Lower leg skin (tissue), 4 donors: Measurements from ENCODE around the gene VPS54. TPM values are rescaled to one million over a fixed set of nuclear protein-coding genes. Genes with fewer than 3 reads are reported as not detected.

Experiments
- DNase-seq, 2 donors: peaks; one replicate each; pipeline ENCODE4 v3.0.0-alpha.2; 2019; ENCODE audit warnings: low spot score in 2 of 2
- H3K4me3 ChIP-seq: fragments of 200-600 bp; sonication (generic); 2 replicates; pipeline ENCODE4 v1.5.1; 2017; ENCODE audit warnings: mild to moderate bottlenecking, low read depth; ENCODE audit not compliant: poor library complexity, severe bottlenecking
- POLR2A ChIP-seq, 2 donors: fragments of 450-650 bp; IDR thresholded peaks; one replicate each; pipeline ENCODE4 v1.6.1; 2016 to 2017; ENCODE audit warnings: antibody characterized with exemption in 2 of 2, mild to moderate bottlenecking in 1 of 2, moderate library complexity in 1 of 2
- WGBS, 2 donors: methylation state at CpG; one replicate each; pipeline ENCODE4 v1.1.5; 2018; 5-methylcytosine and 5-hydroxymethylcytosine counted together
- intact Hi-C: fragments of 100-400 bp; cut with DNase I; formaldehyde crosslinking; loops from one replicate; pipeline ENCODE4 v1.15.0; 2023; ENCODE audit warnings: low total_unique reads
- total RNA-seq, 4 donors: library from RNA; depleted of rRNA; stranded (reverse); fragments of >200 nt; gene quantifications; one replicate each; pipeline ENCODE4 v1.1.0, GENCODE V29; 2016
- TF ChIP-seq, protein P1 (sequence below), 3 donors: fragments of 450-650 bp; IDR thresholded peaks; one replicate each; pipeline ENCODE4 v1.5.1; 2016; ENCODE audit warnings: antibody characterized with exemption in 3 of 3, mild to moderate bottlenecking in 3 of 3, moderate library complexity in 2 of 3

VPS54 gene
- total RNA-seq, 4 donors from 2014 or later: 14.8 to 26.4 (median 20.9) TPM

DNA sequence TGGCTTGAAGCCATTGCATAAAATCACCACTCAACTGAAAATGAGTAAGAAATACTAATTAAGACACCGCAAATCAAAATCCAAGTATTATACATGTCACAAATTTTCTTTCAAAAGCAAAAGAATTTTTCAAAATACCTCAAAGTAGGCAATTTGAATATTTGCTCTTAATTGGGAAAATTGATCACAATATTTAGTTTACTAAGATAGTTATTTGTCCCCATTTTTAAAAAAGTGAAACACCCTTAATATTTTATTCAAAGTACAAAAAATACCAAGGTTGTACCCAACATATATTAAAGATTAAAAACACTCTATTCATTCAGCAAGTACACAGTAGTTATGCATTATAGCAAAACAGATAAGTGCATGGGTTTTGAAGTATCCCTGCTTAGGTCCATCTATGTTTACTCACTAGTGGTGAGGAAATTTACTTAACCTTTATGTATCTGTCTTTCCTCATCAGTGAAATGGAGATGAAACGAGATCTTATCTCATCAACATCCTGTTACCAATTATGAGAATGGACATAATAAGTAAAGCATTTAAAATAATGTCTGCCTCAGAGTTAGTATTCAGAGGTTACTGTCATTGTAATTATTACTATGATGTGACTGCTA, 35.1 kb downstream of the VPS54 start:
- no peak for DNase-seq
- no peak for TF ChIP-seq POLR2A (IDR thresholded peaks at IDR 0.05)
- TF ChIP-seq, protein P1, sequence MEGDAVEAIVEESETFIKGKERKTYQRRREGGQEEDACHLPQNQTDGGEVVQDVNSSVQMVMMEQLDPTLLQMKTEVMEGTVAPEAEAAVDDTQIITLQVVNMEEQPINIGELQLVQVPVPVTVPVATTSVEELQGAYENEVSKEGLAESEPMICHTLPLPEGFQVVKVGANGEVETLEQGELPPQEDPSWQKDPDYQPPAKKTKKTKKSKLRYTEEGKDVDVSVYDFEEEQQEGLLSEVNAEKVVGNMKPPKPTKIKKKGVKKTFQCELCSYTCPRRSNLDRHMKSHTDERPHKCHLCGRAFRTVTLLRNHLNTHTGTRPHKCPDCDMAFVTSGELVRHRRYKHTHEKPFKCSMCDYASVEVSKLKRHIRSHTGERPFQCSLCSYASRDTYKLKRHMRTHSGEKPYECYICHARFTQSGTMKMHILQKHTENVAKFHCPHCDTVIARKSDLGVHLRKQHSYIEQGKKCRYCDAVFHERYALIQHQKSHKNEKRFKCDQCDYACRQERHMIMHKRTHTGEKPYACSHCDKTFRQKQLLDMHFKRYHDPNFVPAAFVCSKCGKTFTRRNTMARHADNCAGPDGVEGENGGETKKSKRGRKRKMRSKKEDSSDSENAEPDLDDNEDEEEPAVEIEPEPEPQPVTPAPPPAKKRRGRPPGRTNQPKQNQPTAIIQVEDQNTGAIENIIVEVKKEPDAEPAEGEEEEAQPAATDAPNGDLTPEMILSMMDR (IDR thresholded peaks at IDR 0.05): no peak
- whole genome bisulfite sequencing, 2 donors: 71 to 75% methylated on average over 2 of the region's 2 CpGs
- intact Hi-C loops: no loop called here
- H3K4me3 ChIP-seq: no peak overlapping the region

DNA sequence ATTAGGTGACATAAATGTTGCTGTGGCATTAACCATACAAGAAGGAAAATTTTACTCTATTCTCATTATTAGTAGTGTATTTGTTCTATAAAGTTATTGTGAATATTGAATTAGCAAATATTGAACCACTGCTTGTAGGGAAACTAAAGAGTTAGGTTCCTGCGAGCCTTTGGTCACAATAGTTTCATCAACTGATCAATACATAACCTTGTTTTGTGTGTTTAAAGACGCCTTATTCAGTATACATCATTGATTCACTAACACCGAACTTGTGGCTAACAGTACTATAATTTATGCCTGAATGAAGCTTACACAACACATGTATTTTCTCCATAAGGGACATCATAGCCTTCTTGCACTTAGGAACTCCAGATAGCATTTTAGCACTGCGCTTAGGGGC, 36.9 kb downstream of the VPS54 start:
- 92 to 93% methylated on average over 4 of the region's 4 CpGs for WGBS, 2 donors
- H3K4me3 ChIP-seq: no peak overlapping the region
- TF ChIP-seq, protein P1 (IDR thresholded peaks at IDR 0.05): no peak
- no peak for TF ChIP-seq POLR2A (IDR thresholded peaks at IDR 0.05)
- intact Hi-C loops: no loop called here
- DNase-seq: no peak

GRCh38 chr2:63981702-63982103, 37.5 kb downstream of the VPS54 start:
- no peak for DNase-seq
- no peak overlapping the region for H3K4me3 ChIP-seq
- WGBS, 2 donors: 79 to 80% methylated on average over 3 of the region's 3 CpGs
- TF ChIP-seq, protein P1 (IDR thresholded peaks at IDR 0.05): no peak
- intact Hi-C loops: no loop called here

DNA sequence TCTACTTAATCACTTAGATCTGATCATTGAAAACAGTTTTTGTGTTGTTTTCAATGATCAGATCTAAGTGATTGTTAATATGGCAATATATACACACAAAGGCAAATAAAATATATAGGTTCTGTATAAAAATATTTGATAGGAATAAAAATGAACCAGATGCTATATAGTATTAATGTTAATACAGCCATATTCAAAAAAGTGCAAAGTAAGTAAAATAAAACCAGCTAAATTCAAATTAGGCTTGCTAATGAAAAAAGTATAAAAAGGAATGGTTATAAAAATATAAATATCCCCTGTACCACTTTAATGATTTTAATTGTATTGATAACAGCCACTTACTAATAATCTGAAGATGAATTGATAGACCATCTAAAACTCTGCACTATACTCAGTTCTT, 38.4 kb downstream of the VPS54 start:
- intact Hi-C loops: no loop called here
- DNase-seq: no peak
- no peak overlapping the region for H3K4me3 ChIP-seq
- no peak for TF ChIP-seq POLR2A (IDR thresholded peaks at IDR 0.05)
- TF ChIP-seq, protein P1 (IDR thresholded peaks at IDR 0.05): no peak

DNA sequence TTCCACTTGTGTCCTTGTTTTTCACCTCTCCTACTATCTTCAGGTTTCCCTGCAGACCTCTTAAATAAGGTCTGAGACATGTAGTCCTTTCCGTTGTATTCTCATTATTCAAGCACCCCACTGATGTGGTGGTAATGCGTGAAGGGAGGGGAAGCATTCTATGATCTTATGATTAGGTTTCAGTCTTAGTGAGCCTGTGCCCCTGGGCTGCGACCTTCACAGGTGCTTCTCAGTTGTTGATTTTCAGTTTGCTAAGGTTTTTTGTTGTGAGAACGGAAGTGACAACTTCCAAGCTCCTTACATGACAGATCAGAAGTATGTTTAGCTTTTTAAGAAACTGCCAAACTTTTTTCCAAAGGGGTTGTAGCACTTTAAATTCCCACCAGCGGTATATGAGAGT, 41.3 kb downstream of the VPS54 start:
- 94% methylated on average over 5 of the region's 5 CpGs for WGBS, 2 donors
- intact Hi-C loops: loop anchor here (5.0 kb wide), 1 partner anchor 709 kb away; no protein-coding TSS in a partner anchor
- no peak overlapping the region for H3K4me3 ChIP-seq
- no peak for DNase-seq
- no peak for TF ChIP-seq POLR2A (IDR thresholded peaks at IDR 0.05)
- TF ChIP-seq, protein P1 (IDR thresholded peaks at IDR 0.05): no peak

DNA sequence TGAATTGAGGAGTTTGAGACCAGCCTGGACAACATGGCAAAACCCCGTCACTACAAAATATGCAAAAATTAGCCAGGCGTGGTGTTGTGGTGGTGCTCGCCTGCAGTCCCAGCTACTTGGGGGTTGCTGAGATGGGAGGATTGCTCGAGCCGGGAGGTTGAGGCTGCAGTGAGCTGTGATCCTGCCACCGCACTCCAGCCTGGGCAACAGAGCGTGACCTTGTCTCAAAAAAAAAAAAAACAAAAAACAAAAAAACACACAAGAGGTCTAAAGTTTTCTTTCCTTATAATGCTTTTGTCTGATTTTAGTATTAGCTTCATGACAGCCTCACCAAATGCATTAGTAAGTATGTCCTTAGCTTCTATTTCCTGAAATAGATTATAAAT, 43.1 kb downstream of the VPS54 start:
- 98% methylated on average over 7 of the region's 7 CpGs for WGBS, 2 donors
- intact Hi-C loops: loop anchor here (5.0 kb wide), 1 partner anchor 711 kb away; no protein-coding TSS in a partner anchor
- no peak overlapping the region for H3K4me3 ChIP-seq
- DNase-seq: no peak
- TF ChIP-seq, protein P1 (IDR thresholded peaks at IDR 0.05): no peak
- no peak for TF ChIP-seq POLR2A (IDR thresholded peaks at IDR 0.05)
